OCI-LY7 (cell line): ENCODE results near the gene LDLRAD4.

Source experiments
- CTCF ChIP-seq: fragments of 200-600 bp; sonication (generic); conservative IDR thresholded peaks from 2 replicates; pipeline ENCODE4 v1.5.1; 2014; ENCODE audit warnings: mild to moderate bottlenecking, antibody characterized with exemption, low read length, moderate library complexity, mixed read lengths
- EZH2phosphoT487 ChIP-seq: fragments of 200-600 bp; sonication (generic); IDR thresholded peaks from 2 replicates; pipeline ENCODE4 v1.6.1; 2018; ENCODE audit warnings: low read depth, borderline replicate concordance, mild to moderate bottlenecking, mixed run types, antibody characterized with exemption, low read length, moderate library complexity, mixed read lengths

- TF ChIP-seq CTCF (no peak), EZH2phosphoT487 (no peak)
These were observed 112.4 kb downstream of the LDLRAD4 start for GRCh38 chr18:13330996-13331395.
